Measurements from ENCODE around the gene PPARGC1A. TPM values are rescaled to one million over a fixed set of nuclear protein-coding genes. Genes with fewer than 3 reads are reported as not detected.

The PPARGC1A gene
- total and polyA plus RNA-seq, 2 of the 13 experiments (the other 11 are each of a cell fraction or from before 2014, with no cell fraction given), result 20.7 to 37.3 TPM

DNA sequence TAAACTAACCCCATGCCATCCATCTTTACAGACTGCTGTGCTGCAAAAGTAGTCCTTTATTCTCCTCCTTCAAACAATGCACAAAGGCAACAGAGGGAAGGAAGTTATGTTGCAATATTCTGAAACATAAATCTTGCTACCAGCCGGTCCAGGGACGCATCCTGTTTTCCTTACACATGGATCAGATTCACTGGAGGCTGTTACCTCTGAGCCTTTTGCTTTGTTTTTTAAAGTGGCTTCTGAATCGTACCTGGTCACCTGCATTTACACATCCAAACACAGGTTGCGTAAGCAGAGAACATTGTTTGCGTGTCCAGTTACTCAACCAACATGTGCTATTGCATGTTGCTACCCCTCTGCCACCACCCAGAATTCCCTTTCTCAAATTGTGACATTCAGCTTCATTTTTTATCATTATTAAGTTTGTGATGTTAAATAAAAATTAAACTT lies 8.8 kb downstream of the PPARGC1A start (continued):
- no peak for TF ChIP-seq SNAI1 (CRISPR knock-in tag; IDR thresholded peaks at IDR 0.05; ENCODE audit: borderline replicate concordance)
- TF ChIP-seq, protein P1, sequence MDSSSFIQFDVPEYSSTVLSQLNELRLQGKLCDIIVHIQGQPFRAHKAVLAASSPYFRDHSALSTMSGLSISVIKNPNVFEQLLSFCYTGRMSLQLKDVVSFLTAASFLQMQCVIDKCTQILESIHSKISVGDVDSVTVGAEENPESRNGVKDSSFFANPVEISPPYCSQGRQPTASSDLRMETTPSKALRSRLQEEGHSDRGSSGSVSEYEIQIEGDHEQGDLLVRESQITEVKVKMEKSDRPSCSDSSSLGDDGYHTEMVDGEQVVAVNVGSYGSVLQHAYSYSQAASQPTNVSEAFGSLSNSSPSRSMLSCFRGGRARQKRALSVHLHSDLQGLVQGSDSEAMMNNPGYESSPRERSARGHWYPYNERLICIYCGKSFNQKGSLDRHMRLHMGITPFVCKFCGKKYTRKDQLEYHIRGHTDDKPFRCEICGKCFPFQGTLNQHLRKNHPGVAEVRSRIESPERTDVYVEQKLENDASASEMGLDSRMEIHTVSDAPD (CRISPR knock-in tag; IDR thresholded peaks at IDR 0.05), result peak; percentile 83
- 0 out of 2 replicates have a peak, but pooled peaks have one; percentile 56 for TF ChIP-seq HBP1 (CRISPR knock-in tag; IDR thresholded peaks at IDR 0.05; ENCODE audit: low read depth)
- TF ChIP-seq FOXK1 (CRISPR knock-in tag; IDR thresholded peaks at IDR 0.05; ENCODE audit: borderline replicate concordance, low read depth), result peak; percentile 95
- TF ChIP-seq CREM (IDR thresholded peaks at IDR 0.05), result peak; percentile 69
- TF ChIP-seq CREM (CRISPR knock-in tag; IDR thresholded peaks at IDR 0.05), result no peak
- peak; percentile 76; the same call in 1 of the 2 replicates for TF ChIP-seq LCORL (IDR thresholded peaks at IDR 0.05)
- TF ChIP-seq LCORL (CRISPR knock-in tag; IDR thresholded peaks at IDR 0.05), result peak; percentile 72; the same call in 1 of the 2 replicates
- 0 out of 2 replicates have a peak, but pooled peaks have one; percentile 37 for TF ChIP-seq ZNF772 (CRISPR knock-in tag; IDR thresholded peaks at IDR 0.05)
- TF ChIP-seq MYPOP (CRISPR knock-in tag; IDR thresholded peaks at IDR 0.05), result 0 out of 2 replicates have a peak, but pooled peaks have one; percentile 78
- no peak for TF ChIP-seq ZNF33A (CRISPR knock-in tag; IDR thresholded peaks at IDR 0.05; ENCODE audit: borderline replicate concordance)
- TF ChIP-seq ZNF709 (CRISPR knock-in tag; IDR thresholded peaks at IDR 0.05), result 0 out of 2 replicates have a peak, but pooled peaks have one; percentile 46
- peak; percentile 37; the same call in 1 of the 2 replicates for TF ChIP-seq MEIS1 (CRISPR knock-in tag; IDR thresholded peaks at IDR 0.05; ENCODE audit: borderline replicate concordance)
- TF ChIP-seq ZNF780A (CRISPR knock-in tag; IDR thresholded peaks at IDR 0.05), result peak; percentile 50; the same call in 1 of the 2 replicates
- TF ChIP-seq PHF8 (CRISPR knock-in tag; IDR thresholded peaks at IDR 0.05), result peak; percentile 28; the same call in 1 of the 2 replicates
- TF ChIP-seq SIX4 (CRISPR knock-in tag; IDR thresholded peaks at IDR 0.05), result peak; percentile 93
- TF ChIP-seq, protein P2, sequence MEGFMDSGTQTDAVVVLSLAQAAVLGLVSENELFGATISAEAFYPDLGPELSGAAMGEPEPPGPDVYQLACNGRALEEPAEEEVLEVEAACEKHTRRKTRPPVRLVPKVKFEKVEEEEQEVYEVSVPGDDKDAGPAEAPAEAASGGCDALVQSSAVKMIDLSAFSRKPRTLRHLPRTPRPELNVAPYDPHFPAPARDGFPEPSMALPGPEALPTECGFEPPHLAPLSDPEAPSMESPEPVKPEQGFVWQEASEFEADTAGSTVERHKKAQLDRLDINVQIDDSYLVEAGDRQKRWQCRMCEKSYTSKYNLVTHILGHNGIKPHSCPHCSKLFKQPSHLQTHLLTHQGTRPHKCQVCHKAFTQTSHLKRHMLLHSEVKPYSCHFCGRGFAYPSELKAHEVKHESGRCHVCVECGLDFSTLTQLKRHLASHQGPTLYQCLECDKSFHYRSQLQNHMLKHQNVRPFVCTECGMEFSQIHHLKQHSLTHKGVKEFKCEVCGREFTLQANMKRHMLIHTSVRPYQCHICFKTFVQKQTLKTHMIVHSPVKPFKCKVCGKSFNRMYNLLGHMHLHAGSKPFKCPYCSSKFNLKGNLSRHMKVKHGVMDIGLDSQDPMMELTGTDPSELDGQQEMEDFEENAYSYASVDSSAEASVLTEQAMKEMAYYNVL (CRISPR knock-in tag; IDR thresholded peaks at IDR 0.05; ENCODE audit: borderline replicate concordance), result peak; percentile 97
- TF ChIP-seq FOSL2 (CRISPR knock-in tag; IDR thresholded peaks at IDR 0.05), result peak; percentile 89
- no peak for TF ChIP-seq GPBP1L1 (CRISPR knock-in tag; IDR thresholded peaks at IDR 0.05)
- peak; percentile 97 for TF ChIP-seq FOXO1 (CRISPR knock-in tag; IDR thresholded peaks at IDR 0.05)
- TF ChIP-seq MBD4 (IDR thresholded peaks at IDR 0.05; ENCODE audit: borderline replicate concordance, low read length), result 0 out of 2 replicates have a peak, but pooled peaks have one; percentile 69
- TF ChIP-seq, protein P3, sequence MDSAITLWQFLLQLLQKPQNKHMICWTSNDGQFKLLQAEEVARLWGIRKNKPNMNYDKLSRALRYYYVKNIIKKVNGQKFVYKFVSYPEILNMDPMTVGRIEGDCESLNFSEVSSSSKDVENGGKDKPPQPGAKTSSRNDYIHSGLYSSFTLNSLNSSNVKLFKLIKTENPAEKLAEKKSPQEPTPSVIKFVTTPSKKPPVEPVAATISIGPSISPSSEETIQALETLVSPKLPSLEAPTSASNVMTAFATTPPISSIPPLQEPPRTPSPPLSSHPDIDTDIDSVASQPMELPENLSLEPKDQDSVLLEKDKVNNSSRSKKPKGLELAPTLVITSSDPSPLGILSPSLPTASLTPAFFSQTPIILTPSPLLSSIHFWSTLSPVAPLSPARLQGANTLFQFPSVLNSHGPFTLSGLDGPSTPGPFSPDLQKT (CRISPR knock-in tag; IDR thresholded peaks at IDR 0.05; ENCODE audit: borderline replicate concordance), result no peak
- TF ChIP-seq TGIF2 (CRISPR knock-in tag; IDR thresholded peaks at IDR 0.05), result 0 out of 2 replicates have a peak, but pooled peaks have one; percentile 17

All from HepG2 (cell line).